ENCODE data around the gene MAML2. TPM values are rescaled to one million over a fixed set of nuclear protein-coding genes. Genes with fewer than 3 reads are reported as not detected.

MAML2 gene
- total RNA-seq, 1 experiment from 2014 or later = 2.9 TPM

- POLR2A ChIA-PET = no interaction called here
- Histone ChIP-seq H3K36me3 (ENCODE audit: control insufficient read depth, insufficient read depth, low read length) (no peaks in the 10 kb centered on the region), H3K9me3 (ENCODE audit: control insufficient read depth, insufficient read depth, low read depth, low read length) (no peaks in the 10 kb centered on the region), H3K27me3 (ENCODE audit: control insufficient read depth, insufficient read depth, low read length) (no peaks in the 10 kb centered on the region), H3K27ac (ENCODE audit: low read length) (no peak overlapping the region), H3K4me3 (ENCODE audit: low read depth in 2 of 2, low read length in 2 of 2) (no peak overlapping the region), H3K4me1 (ENCODE audit: control insufficient read depth, insufficient read depth, low read length) (no peaks in the 10 kb centered on the region)
- TF ChIP-seq REST (IDR thresholded peaks at IDR 0.05; ENCODE audit: insufficient read depth in 1 of 2, low read depth in 2 of 2, low read length in 1 of 2) (no peak), TCF7L2 (IDR thresholded peaks at IDR 0.05; ENCODE audit: low read depth, low read length) (no peak), CTCF (IDR thresholded peaks at IDR 0.05) (no peak), POLR2AphosphoS5 (IDR thresholded peaks at IDR 0.05; ENCODE audit: low read depth, low read length) (no peak), SIN3A (IDR thresholded peaks at IDR 0.05; ENCODE audit: borderline replicate concordance, insufficient read depth, low read depth, low read length) (no peak)
- intact Hi-C loops (cut with micrococcal nuclease; ENCODE audit: unreplicated experiment) (no loop called here), in situ Hi-C loops (cut with HindIII; ENCODE audit: low pct_unique_long_range_greater_than_20kb, low sequenced_read_pairs) (no loop called here)
- CTCF ChIA-PET = no interaction called here
- no TSS peak for BruUV-seq (replicated peaks)
- ATAC-seq (no peak), DNase-seq (ENCODE audit: low read depth, low spot score) (no peak)
Measured at GRCh38 chr11:96017856-96018255, 325.1 kb downstream of the MAML2 start.

- in situ Hi-C loops (cut with HindIII; ENCODE audit: low pct_unique_long_range_greater_than_20kb, low sequenced_read_pairs) (no loop called here), intact Hi-C loops (cut with micrococcal nuclease; ENCODE audit: unreplicated experiment) (no loop called here)
- POLR2A ChIA-PET = no interaction called here
- CTCF ChIA-PET = no interaction called here
- Histone ChIP-seq H3K36me3 (ENCODE audit: control insufficient read depth, insufficient read depth, low read length) (no peaks in the 10 kb centered on the region), H3K27me3 (ENCODE audit: control insufficient read depth, insufficient read depth, low read length) (no peaks in the 10 kb centered on the region), H3K4me1 (ENCODE audit: control insufficient read depth, insufficient read depth, low read length) (0 out of 2 replicates have a peak, but pooled peaks cover 4% of the 10 kb centered on the region), H3K9me3 (ENCODE audit: control insufficient read depth, insufficient read depth, low read depth, low read length) (no peaks in the 10 kb centered on the region), H3K4me3 (ENCODE audit: low read depth in 2 of 2, low read length in 2 of 2) (no peak overlapping the region), H3K27ac (ENCODE audit: low read length) (no peak overlapping the region)
- TF ChIP-seq TCF7L2 (IDR thresholded peaks at IDR 0.05; ENCODE audit: low read depth, low read length) = no peak
- TF ChIP-seq SIN3A (IDR thresholded peaks at IDR 0.05; ENCODE audit: borderline replicate concordance, insufficient read depth, low read depth, low read length) = no peak
- TF ChIP-seq CTCF (IDR thresholded peaks at IDR 0.05) = no peak
- TF ChIP-seq POLR2AphosphoS5 (IDR thresholded peaks at IDR 0.05; ENCODE audit: low read depth, low read length) = no peak
- no peak for TF ChIP-seq REST (IDR thresholded peaks at IDR 0.05; ENCODE audit: insufficient read depth in 1 of 2, low read depth in 2 of 2, low read length in 1 of 2)
- no peak for ATAC-seq
- no TSS peak for BruUV-seq (replicated peaks)
- DNase-seq (ENCODE audit: low read depth, low spot score) = no peak
Measured at GRCh38 chr11:96016978-96017502, 326.0 kb downstream of the MAML2 start.

Data from Panc1 (cell line).